Rectal smooth muscle tissue (tissue), 1 donor: ENCODE data around the gene PRRG4.
A peak's percentile ranks its signal among the peaks of the same experiment; 100 is the strongest.
"Not testable (repeated sequence)": the region's sequence is repeated elsewhere in the genome, so short reads cannot be mapped to it uniquely, and the experiment has no call there.

Experiments
- H3K27ac ChIP-seq: one replicate; pipeline ENCODE4 v1.7.0; 2013; ENCODE audit warnings: low read depth, low read length, inconsistent platforms
- H3K27me3 ChIP-seq: one replicate; pipeline ENCODE4 v1.7.0; 2013; ENCODE audit warnings: low read length; ENCODE audit not compliant: control insufficient read depth, insufficient read depth
- H3K36me3 ChIP-seq: one replicate; pipeline ENCODE4 v1.7.0; 2013; ENCODE audit warnings: low read length; ENCODE audit not compliant: control insufficient read depth, insufficient read depth
- H3K4me1 ChIP-seq: one replicate; pipeline ENCODE4 v1.7.0; 2013; ENCODE audit warnings: low read length; ENCODE audit not compliant: control insufficient read depth, insufficient read depth
- H3K4me3 ChIP-seq: one replicate; pipeline ENCODE4 v1.7.0; 2013; ENCODE audit warnings: low read length
- H3K9ac ChIP-seq: one replicate; pipeline ENCODE4 v1.7.0; 2013; ENCODE audit warnings: low read length

PRRG4 gene

DNA sequence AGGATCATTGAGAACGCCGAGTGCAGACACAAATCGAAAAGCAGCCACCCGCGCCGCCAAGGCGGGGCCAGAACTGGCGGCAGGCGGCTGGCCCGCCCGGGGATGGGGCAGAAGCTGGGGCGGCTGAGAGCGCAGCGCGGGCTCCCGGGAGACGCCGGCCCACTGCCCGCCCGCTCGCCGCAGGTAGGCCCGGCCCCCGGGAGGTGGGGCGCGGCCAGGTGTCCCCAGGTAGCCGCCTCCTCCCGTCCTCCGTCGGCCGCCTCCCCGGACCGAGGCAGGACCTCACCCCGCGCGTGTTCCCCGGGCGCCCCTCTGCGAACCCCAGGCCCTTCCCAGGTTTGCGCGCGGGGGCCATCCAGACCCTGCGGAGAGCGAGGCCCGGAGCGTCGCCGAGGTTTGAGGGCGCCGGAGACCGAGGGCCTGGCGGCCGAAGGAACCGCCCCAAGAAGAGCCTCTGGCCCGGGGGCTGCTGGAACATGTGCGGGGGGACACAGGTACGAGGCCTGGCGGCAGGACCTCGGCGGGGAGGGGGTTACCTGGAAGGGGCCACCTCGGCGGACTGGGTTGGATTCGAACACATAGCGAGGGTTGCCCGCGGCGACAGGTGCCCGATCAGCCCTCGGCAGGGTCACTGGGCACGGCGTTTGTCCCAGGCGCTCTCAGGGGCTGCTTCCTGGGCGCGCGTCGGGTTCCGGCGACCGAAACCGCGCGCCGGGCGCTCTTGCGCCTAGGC lies at the start of gene PRRG4:
PRRG4 (plus strand) TSS at position 248 of the 733 bp plus-strand sequence. CDS start 603 bp downstream, outside the sequence.
- H3K27me3 ChIP-seq = no peaks in the 10 kb centered on the region
- no peaks in the 10 kb centered on the region for H3K36me3 ChIP-seq
- H3K27ac ChIP-seq = no peak within 1 kb of the TSS
- no peaks in the 10 kb centered on the region for H3K4me1 ChIP-seq
- H3K9ac ChIP-seq = peak within 1 kb of the TSS; percentile 5
- peak within 1 kb of the TSS; percentile 62 for H3K4me3 ChIP-seq

DNA sequence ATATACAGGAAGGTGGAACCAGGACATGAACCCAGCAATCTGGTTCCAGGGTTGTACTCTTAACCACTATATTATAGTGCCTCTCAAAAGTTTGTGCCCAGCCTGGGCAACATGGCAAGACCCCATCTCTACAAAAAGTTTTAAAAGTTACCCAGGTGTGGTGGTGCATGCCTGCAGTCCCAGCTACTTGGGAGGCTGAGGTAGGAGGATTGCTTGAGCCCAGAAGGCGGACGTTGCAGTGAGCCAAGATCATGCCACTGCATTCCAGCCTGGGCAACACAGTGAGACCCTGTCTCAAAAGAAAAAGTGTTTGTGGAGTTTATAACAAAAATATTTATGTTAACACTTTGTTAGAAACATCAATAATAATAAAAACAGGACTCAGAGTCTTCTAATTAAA lies 48.9 kb upstream of the PRRG4 start:
- not testable (repeated sequence) for H3K9ac ChIP-seq, H3K4me3 ChIP-seq, H3K27me3 ChIP-seq, H3K4me1 ChIP-seq, H3K27ac ChIP-seq, H3K36me3 ChIP-seq

DNA sequence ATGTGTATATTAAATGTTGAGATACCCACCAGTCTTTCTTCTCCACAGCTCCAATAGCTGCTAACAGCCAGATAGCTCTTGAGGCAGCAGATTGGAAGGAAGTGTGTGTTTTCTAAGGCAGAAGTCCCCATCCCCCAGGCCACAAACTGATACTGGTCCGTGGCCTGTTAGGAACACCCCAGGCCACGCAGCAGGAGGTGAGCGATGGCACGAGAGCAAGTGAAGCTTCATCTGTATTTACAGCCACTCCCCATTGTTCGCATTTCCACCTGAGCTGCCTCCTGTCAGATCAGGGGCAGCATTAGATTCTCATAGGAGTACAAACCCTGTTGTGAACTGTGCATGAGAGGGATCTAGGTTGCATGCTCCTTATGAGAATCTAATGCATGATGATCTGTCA lies 48.0 kb upstream of the PRRG4 start:
- Histone ChIP-seq H3K27me3 (no peaks in the 10 kb centered on the region), H3K36me3 (no peaks in the 10 kb centered on the region), H3K9ac (no peak overlapping the region), H3K4me1 (no peaks in the 10 kb centered on the region), H3K27ac (no peak overlapping the region), H3K4me3 (no peak overlapping the region)

DNA sequence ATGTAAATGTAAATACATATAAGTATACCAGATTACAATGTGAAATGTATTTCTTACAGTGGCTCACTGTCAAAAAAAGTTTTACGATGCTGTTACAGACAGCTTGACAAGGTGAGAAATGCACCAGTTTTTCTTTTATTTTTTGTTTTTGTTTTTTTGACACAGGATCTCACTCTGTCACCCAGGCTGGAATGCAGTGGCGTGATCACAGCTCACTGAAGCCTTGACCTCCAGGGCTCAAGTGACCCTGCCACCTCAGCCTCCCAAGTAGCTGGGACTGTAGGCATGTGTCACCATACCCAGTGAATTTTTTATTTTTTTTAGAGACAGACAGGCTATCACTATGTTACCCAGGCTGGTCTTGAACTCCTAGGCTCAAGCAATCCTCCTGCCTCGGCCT lies 44.5 kb upstream of the PRRG4 start:
- H3K4me1 ChIP-seq = no peaks in the 10 kb centered on the region
- no peaks in the 10 kb centered on the region for H3K36me3 ChIP-seq
- H3K27ac ChIP-seq = no peak overlapping the region
- H3K27me3 ChIP-seq = no peaks in the 10 kb centered on the region
- H3K4me3 ChIP-seq = no peak overlapping the region
- no peak overlapping the region for H3K9ac ChIP-seq

DNA sequence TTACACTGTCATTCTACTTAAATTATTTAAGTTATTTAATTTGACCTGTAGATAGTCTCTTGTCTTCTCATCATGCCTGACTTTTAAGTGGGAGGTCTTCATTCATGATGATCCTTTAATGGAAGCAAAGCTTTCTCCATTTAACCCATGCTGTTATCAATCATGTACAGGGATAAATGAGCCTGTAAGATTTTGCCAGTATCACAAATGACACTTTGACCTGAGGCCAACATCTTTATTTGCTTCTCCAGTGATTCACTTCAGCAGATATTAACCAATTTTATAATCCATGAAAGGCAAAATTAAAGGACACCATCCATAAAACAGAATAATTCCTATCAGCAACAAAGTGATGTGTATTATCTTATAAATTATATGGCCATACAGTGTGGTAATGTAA lies 42.9 kb upstream of the PRRG4 start:
- Histone ChIP-seq H3K36me3 (no peaks in the 10 kb centered on the region), H3K4me1 (no peaks in the 10 kb centered on the region), H3K4me3 (no peak overlapping the region), H3K27me3 (no peaks in the 10 kb centered on the region), H3K27ac (no peak overlapping the region), H3K9ac (no peak overlapping the region)

DNA sequence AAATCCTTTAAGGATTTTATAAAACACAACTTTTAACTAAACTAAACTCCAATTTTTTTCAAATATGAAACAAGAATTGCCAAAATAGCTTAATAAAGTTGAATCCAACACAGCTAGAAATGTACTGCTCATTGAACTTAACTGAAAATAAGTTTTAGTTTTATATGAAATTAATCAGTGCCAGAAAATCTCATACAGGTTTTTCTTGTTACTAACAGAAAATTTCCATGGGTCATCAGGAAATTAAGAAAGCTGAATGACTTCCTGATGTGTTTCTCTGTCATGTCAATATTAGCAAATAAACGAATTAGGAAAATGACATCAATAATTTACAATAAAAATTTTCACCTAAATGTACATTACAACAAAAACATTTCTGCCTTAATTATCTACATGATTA lies 38.8 kb upstream of the PRRG4 start:
- no peak overlapping the region for H3K27ac ChIP-seq
- H3K4me3 ChIP-seq = no peak overlapping the region
- H3K27me3 ChIP-seq = no peaks in the 10 kb centered on the region
- H3K36me3 ChIP-seq = no peaks in the 10 kb centered on the region
- H3K9ac ChIP-seq = no peak overlapping the region
- H3K4me1 ChIP-seq = no peaks in the 10 kb centered on the region

DNA sequence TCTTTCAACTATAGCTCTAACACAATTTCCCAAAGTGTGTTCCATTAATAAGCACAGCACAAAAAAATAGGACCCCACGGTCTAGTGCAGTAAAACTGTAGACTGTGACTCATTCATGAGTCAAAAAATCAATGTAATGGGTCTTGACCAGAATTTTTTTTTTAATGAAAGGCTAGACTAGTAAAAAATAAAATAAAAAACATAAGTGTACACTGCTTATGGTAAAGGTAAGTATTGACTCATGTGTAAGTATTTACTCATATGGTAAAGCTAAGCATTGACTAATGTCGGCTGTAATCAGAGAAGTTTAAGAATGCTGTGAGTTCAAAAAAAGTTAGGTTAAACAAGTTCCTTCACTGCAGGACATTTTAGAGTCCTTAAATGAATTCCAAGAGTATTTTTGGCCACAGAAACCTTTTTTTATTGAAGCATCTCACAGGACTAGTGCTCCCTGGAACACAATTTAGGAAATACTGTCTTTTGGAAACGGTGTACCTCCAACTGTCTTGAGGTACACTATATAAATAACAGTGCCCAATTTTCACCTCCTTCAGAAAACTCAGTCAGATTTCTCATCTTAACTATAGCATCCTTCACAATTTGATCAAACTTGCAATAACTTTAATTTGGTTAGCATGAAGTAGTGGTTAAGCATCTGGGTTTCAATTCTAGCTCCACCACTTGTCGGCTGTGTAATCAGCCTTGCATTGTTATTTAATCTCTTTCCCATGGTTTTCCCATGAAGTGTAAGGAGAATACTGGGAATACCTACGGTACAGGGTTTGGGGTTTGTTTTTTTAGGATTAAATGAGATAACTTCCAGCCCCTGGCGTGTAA lies 37.4 kb upstream of the PRRG4 start:
- Histone ChIP-seq H3K27me3 (no peaks in the 10 kb centered on the region), H3K36me3 (no peaks in the 10 kb centered on the region), H3K4me1 (no peaks in the 10 kb centered on the region), H3K27ac (no peak overlapping the region), H3K9ac (no peak overlapping the region), H3K4me3 (no peak overlapping the region)

DNA sequence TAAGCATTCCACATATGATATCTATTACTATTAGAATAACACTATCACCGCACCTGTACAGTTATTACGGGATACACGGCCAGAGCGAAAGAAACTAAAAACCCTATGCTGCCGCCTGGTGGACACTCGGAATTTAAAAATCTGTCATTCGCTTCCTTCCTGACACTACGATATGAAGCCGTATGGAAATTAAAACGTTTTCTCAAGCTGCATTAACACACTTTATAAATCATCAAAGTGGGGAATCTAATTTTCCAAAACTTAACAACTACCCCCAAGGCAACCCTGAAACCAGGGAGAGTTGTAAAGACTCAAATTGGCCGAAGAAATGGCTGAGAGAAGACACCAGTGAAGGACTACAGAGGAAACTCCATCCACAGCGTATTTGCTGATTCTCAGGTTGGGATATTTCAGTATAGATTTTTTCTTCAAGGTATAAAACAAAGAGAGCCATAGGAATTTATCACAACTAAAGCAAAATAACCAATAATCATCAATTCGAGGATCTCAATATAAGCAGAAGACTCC lies 36.7 kb upstream of the PRRG4 start:
- no peaks in the 10 kb centered on the region for H3K4me1 ChIP-seq
- no peaks in the 10 kb centered on the region for H3K36me3 ChIP-seq
- peak overlapping the region; percentile 36 for H3K4me3 ChIP-seq
- no peaks in the 10 kb centered on the region for H3K27me3 ChIP-seq
- no peak overlapping the region for H3K9ac ChIP-seq
- H3K27ac ChIP-seq = no peak overlapping the region

DNA sequence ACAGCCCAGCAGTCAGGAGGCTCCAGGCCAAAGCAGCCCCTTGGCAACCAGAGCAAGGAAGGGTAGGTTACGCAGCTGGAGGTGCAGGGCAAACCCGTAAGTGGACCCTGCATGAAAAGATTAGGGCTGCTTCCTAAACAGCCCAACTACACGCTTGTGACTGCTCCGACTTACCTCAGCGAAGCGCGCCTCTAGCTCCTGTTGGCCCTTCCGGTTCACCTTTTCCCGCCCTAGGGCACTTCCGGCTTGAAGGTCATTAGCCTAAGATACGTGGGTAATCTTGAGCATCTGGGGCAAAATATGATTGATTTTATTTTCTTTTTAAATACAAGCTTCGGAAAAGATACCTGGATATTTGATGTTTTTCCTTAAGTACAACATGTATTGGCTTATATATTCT lies 35.3 kb upstream of the PRRG4 start, which contains the start of gene CCDC73:
CCDC73 (minus strand) TSS at position 224 of the 400 bp plus-strand sequence. CDS start 34,419 bp downstream, outside the sequence.
- H3K27ac ChIP-seq = no peak within 1 kb of the TSS
- H3K36me3 ChIP-seq = no peaks in the 10 kb centered on the region
- no peak within 1 kb of the TSS for H3K9ac ChIP-seq
- no peaks in the 10 kb centered on the region for H3K27me3 ChIP-seq
- no peaks in the 10 kb centered on the region for H3K4me1 ChIP-seq
- H3K4me3 ChIP-seq = no peak within 1 kb of the TSS

DNA sequence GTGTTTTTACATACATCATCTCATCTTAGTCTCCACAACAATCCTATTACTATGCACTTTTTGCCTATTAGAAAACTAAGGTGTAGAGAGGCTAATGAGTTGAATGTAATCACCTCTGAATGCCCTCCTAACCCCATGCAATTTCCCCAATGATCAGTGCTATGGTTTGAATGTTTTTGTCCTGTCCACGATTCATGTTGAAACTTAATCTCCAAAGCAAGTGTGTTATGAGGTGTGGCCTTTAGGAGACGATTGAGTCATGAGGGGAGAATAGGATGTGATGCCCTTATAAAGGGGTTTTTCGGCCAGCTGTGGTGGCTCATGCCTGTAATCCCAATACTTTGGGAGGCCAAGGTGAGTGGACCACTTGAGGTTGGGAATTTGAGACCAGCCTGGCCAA lies 33.3 kb upstream of the PRRG4 start:
- Histone ChIP-seq H3K4me1 (no peaks in the 10 kb centered on the region), H3K27ac (no peak overlapping the region), H3K36me3 (no peaks in the 10 kb centered on the region), H3K9ac (no peak overlapping the region), H3K27me3 (no peaks in the 10 kb centered on the region), H3K4me3 (no peak overlapping the region)

DNA sequence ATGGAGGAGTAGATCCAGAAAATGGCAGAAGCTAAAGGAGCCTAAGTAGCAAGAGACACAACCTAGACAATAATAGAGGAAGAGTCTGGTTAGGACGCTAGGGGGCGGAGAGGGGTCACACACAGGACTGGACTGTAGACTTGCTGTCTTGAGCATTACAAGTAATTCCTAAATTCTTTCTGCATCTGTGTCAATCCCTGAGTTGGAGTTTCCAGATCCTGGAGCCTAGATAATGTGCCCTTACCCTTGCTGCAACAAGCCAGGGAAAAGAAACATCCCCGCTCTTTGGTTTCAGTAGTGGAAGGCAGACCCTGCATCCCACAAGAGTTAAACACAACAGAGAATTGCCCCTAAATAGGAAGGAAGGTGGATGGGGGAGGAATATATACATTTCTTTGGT lies 20.4 kb upstream of the PRRG4 start:
- Histone ChIP-seq H3K4me3 (no peak overlapping the region), H3K4me1 (no peaks in the 10 kb centered on the region), H3K27ac (no peak overlapping the region), H3K36me3 (no peaks in the 10 kb centered on the region), H3K9ac (no peak overlapping the region), H3K27me3 (no peaks in the 10 kb centered on the region)

DNA sequence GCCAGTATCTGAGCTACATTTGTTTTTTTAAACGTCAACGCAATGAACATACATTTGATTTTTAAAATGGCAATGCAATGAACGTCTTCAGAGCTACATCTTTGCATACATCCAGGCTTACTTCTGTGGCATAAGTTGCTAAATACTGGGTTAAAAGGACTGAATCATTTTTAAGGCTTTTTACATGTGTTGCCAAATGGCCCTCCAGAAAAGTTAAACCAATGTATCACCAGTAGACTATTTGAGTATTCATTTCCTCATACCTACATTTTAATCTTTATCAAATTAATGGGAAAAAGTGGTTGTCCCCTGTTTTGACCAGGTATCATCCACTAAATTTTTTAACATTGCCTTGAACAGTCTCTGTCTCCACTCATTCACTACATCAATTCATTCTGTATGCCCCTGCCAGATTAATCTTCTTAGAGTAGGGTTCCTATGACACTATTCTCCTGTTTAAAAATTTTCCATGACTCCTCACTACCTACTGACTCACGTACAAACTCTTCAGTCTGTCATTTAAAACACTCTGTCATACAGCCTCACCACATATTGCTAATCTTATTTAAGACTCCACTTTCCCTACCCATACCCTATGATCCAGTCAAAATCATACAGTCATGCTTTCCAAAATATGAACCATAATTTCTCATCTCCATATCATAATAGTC lies 12.4 kb upstream of the PRRG4 start:
- Histone ChIP-seq H3K36me3 (no peaks in the 10 kb centered on the region), H3K27ac (no peak overlapping the region), H3K9ac (no peak overlapping the region), H3K27me3 (no peaks in the 10 kb centered on the region), H3K4me3 (no peak overlapping the region), H3K4me1 (no peaks in the 10 kb centered on the region)
